OCI-LY7 (cell line): ENCODE data around the gene CDC20.

Experiments
- EZH2phosphoT487 ChIP-seq: fragments of 200-600 bp; sonication (generic); IDR thresholded peaks from 2 replicates; pipeline ENCODE4 v1.6.1; 2018; ENCODE audit warnings: low read depth, borderline replicate concordance, mild to moderate bottlenecking, mixed run types, antibody characterized with exemption, low read length, moderate library complexity, mixed read lengths
- TF ChIP-seq, protein P1 (sequence below): fragments of 200-600 bp; sonication (generic); conservative IDR thresholded peaks from 2 replicates; pipeline ENCODE4 v1.5.1; 2014; ENCODE audit warnings: mild to moderate bottlenecking, antibody characterized with exemption, low read length, moderate library complexity, mixed read lengths

DNA sequence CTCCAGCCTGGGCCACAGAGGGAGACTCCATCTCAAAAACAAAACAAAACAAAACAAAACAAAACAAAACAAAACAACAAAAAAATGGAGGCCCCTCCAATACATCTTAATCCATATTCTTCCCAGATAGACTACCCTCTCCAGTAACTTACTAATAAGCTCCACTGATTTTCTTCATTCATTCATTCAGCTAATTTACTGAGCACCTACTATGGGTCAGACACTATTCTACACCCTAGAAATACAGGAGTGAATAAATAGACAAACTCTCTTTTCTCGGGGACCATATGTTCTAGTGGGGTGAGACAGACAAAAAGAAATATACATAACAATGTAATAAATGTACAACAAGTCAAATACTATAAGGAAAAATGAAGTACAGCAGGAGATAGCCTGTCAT lies 7.8 kb upstream of the CDC20 start:
- TF ChIP-seq, protein P1, sequence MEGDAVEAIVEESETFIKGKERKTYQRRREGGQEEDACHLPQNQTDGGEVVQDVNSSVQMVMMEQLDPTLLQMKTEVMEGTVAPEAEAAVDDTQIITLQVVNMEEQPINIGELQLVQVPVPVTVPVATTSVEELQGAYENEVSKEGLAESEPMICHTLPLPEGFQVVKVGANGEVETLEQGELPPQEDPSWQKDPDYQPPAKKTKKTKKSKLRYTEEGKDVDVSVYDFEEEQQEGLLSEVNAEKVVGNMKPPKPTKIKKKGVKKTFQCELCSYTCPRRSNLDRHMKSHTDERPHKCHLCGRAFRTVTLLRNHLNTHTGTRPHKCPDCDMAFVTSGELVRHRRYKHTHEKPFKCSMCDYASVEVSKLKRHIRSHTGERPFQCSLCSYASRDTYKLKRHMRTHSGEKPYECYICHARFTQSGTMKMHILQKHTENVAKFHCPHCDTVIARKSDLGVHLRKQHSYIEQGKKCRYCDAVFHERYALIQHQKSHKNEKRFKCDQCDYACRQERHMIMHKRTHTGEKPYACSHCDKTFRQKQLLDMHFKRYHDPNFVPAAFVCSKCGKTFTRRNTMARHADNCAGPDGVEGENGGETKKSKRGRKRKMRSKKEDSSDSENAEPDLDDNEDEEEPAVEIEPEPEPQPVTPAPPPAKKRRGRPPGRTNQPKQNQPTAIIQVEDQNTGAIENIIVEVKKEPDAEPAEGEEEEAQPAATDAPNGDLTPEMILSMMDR = no peak
- TF ChIP-seq EZH2phosphoT487 = no peak
